Measurements from ENCODE around the gene KRT76. TPM values are rescaled to one million over a fixed set of nuclear protein-coding genes. Genes with fewer than 3 reads are reported as not detected.

KRT76 gene
- total RNA-seq, 1 donor from 2014 or later, result not detected

- Histone ChIP-seq H3K4me3 (ENCODE audit: low read depth, low read length) (no peak overlapping the region), H3K36me3 (ENCODE audit: control insufficient read depth, insufficient read depth, low read length) (no peaks in the 10 kb centered on the region), H3K27me3 (ENCODE audit: control insufficient read depth, insufficient read depth, low read length) (peaks cover 7% of the 10 kb centered on the region)
- DNase-seq (ENCODE audit: low read depth), result no peak
- TF ChIP-seq, protein P1, sequence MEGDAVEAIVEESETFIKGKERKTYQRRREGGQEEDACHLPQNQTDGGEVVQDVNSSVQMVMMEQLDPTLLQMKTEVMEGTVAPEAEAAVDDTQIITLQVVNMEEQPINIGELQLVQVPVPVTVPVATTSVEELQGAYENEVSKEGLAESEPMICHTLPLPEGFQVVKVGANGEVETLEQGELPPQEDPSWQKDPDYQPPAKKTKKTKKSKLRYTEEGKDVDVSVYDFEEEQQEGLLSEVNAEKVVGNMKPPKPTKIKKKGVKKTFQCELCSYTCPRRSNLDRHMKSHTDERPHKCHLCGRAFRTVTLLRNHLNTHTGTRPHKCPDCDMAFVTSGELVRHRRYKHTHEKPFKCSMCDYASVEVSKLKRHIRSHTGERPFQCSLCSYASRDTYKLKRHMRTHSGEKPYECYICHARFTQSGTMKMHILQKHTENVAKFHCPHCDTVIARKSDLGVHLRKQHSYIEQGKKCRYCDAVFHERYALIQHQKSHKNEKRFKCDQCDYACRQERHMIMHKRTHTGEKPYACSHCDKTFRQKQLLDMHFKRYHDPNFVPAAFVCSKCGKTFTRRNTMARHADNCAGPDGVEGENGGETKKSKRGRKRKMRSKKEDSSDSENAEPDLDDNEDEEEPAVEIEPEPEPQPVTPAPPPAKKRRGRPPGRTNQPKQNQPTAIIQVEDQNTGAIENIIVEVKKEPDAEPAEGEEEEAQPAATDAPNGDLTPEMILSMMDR (IDR thresholded peaks at IDR 0.05; ENCODE audit: insufficient read depth, low read length, poor library complexity, severe bottlenecking), result no peak
These were observed 5.4 kb upstream of the KRT76 start for GRCh38 chr12:52782502-52782901.

DNA sequence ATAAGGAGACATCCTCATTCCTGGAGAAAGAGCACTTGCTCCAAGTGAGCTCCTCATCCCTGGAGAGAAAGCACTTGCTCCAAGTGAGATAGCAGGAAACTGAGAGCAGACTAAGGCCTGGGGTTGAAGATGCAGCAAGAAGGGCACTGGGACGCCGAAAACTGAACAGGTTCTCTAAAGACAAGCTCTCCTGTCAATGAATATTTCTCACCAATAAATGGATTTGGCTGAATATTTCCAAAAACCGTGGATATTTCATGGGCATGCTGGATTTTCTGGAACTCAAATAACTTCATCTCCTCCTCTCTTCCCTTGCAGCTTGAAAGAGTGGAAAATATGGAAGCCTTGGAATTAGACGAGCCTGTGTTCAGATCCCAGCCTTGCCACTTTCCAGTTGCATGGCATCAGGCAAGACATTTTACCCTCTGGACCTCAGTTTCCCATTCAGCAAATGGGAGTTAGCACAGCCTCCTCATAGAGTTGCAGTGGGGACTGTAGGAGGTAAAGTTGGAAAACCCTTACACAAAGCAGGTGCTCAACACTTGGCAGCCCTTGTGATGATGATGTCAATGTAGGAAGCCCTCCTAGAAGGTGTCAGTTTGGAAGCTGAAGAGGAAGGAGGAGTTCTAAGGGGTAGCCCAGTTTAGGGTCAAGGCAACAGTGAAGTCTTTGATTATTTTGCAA is 4.4 kb upstream of the KRT76 start:
- TF ChIP-seq, protein P1 (IDR thresholded peaks at IDR 0.05; ENCODE audit: insufficient read depth, low read length, poor library complexity, severe bottlenecking), result no peak
- no peak for DNase-seq (ENCODE audit: low read depth)
- peaks cover 10% of the 10 kb centered on the region for H3K27me3 ChIP-seq (ENCODE audit: control insufficient read depth, insufficient read depth, low read length)
- no peaks in the 10 kb centered on the region for H3K36me3 ChIP-seq (ENCODE audit: control insufficient read depth, insufficient read depth, low read length)
- no peak overlapping the region for H3K4me3 ChIP-seq (ENCODE audit: low read depth, low read length)

GRCh38 chr12:52779914-52780313 is 2.8 kb upstream of the KRT76 start:
- Histone ChIP-seq H3K36me3 (ENCODE audit: control insufficient read depth, insufficient read depth, low read length) (no peaks in the 10 kb centered on the region), H3K4me3 (ENCODE audit: low read depth, low read length) (no peak overlapping the region), H3K27me3 (ENCODE audit: control insufficient read depth, insufficient read depth, low read length) (peaks cover 10% of the 10 kb centered on the region)
- TF ChIP-seq, protein P1 (IDR thresholded peaks at IDR 0.05; ENCODE audit: insufficient read depth, low read length, poor library complexity, severe bottlenecking), result no peak
- no peak for DNase-seq (ENCODE audit: low read depth)

- TF ChIP-seq, protein P1 (IDR thresholded peaks at IDR 0.05; ENCODE audit: insufficient read depth, low read length, poor library complexity, severe bottlenecking), result no peak
- Histone ChIP-seq H3K36me3 (ENCODE audit: control insufficient read depth, insufficient read depth, low read length) (no peaks in the 10 kb centered on the region), H3K27me3 (ENCODE audit: control insufficient read depth, insufficient read depth, low read length) (peaks cover 10% of the 10 kb centered on the region), H3K4me3 (ENCODE audit: low read depth, low read length) (no peak overlapping the region)
- DNase-seq (ENCODE audit: low read depth), result no peak
These were observed 1.7 kb upstream of the KRT76 start for GRCh38 chr12:52778833-52779232.

- no peak overlapping the region for H3K4me3 ChIP-seq (ENCODE audit: low read depth, low read length)
- TF ChIP-seq, protein P1 (IDR thresholded peaks at IDR 0.05; ENCODE audit: insufficient read depth, low read length, poor library complexity, severe bottlenecking), result no peak
- no peaks in the 10 kb centered on the region for H3K36me3 ChIP-seq (ENCODE audit: control insufficient read depth, insufficient read depth, low read length)
- DNase-seq (ENCODE audit: low read depth), result no peak
- H3K27me3 ChIP-seq (ENCODE audit: control insufficient read depth, insufficient read depth, low read length), result peaks cover 12% of the 10 kb centered on the region
These were observed 421 bp upstream of the KRT76 start for GRCh38 chr12:52777566-52777965.

DNA sequence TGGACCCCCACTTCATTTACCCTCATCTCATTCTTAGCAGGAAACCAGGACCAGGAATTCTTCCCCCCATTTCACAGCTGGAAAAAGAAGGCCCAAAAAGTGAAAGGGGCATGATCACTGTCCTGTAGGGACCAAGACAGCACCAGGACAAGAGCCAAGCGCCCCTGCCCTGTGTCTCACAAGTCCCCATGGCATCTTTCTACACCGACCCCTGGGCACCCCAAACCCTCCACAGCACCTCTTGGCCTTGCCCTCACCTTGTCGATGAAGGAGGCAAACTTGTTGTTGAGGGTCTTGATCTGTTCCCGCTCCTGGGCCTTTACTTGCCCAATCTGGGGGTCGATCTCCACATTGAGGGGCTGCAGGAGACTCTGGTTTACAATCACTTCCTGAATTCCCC is 710 bp downstream of the KRT76 start:
- TF ChIP-seq, protein P1 (IDR thresholded peaks at IDR 0.05; ENCODE audit: insufficient read depth, low read length, poor library complexity, severe bottlenecking), result no peak
- peaks cover 14% of the 10 kb centered on the region for H3K27me3 ChIP-seq (ENCODE audit: control insufficient read depth, insufficient read depth, low read length)
- H3K4me3 ChIP-seq (ENCODE audit: low read depth, low read length), result no peak overlapping the region
- H3K36me3 ChIP-seq (ENCODE audit: control insufficient read depth, insufficient read depth, low read length), result no peaks in the 10 kb centered on the region
- DNase-seq (ENCODE audit: low read depth), result no peak

Measured in kidney epithelial cell (primary cell).